PC-3 (cell line): ENCODE results near the gene PEPD. TPM values are rescaled to one million over a fixed set of nuclear protein-coding genes. Genes with fewer than 3 reads are reported as not detected.

Experiments
- ATAC-seq: fragments of 200-7000 bp; cut with Tn5 transposase; 2 replicates; pipeline ENCODE4 v1.9.1; 2020; ENCODE audit warnings: mild to moderate bottlenecking, moderate library complexity
- BruUV-seq: library from RNA; stranded (reverse); fragments of 400-500 nt; replicated peaks from 2 replicates; lab custom pipeline; 2021; lab: Mats Ljungman, UMichigan
- CTCF ChIA-PET: fragments of 300-600 bp; sonication (Branson Sonifier 250); formaldehyde crosslinking; loops from one replicate; lab custom pipeline; 2022; ENCODE audit warnings: antibody characterized with exemption; lab: Charles Lee
- POLR2A ChIA-PET: fragments of 300-600 bp; sonication (Branson Sonifier 250); formaldehyde crosslinking; loops from one replicate; lab custom pipeline; 2022; ENCODE audit warnings: antibody characterized with exemption; ENCODE audit not compliant: unreplicated experiment; lab: Charles Lee
- DNase-seq: peaks from one replicate; pipeline ENCODE4 v3.0.0-alpha.2; 2015
- H2AFZ ChIP-seq: fragments of 300-600 bp; sonication (generic); 2 replicates; pipeline ENCODE4 v1.6.0; 2016; ENCODE audit warnings: antibody characterized with exemption, low read length
- H3F3A ChIP-seq: fragments of 300-600 bp; sonication (generic); one replicate; pipeline ENCODE4 v1.6.0; 2017; ENCODE audit warnings: antibody characterized with exemption, low read length, control low read depth, mild to moderate bottlenecking; ENCODE audit not compliant: unreplicated experiment
- H3K27ac ChIP-seq: fragments of 300-600 bp; sonication (generic); 2 replicates; pipeline ENCODE4 v1.5.1; 2016; ENCODE audit warnings: mild to moderate bottlenecking, low read length
- H3K27me3 ChIP-seq: fragments of 300-600 bp; sonication (generic); 2 replicates; pipeline ENCODE4 v1.6.1; 2016; ENCODE audit warnings: low read length, mixed read lengths
- H3K36me3 ChIP-seq: fragments of 300-600 bp; sonication (generic); 2 replicates; pipeline ENCODE4 v1.6.1; 2016; ENCODE audit warnings: low read depth, mixed run types, low read length, mixed read lengths
- H3K4me1 ChIP-seq: fragments of 300-600 bp; sonication (generic); 2 replicates; pipeline ENCODE4 v1.5.1; 2016; ENCODE audit warnings: low read length; ENCODE audit not compliant: insufficient read depth
- H3K4me2 ChIP-seq: fragments of 300-600 bp; sonication (generic); 2 replicates; pipeline ENCODE4 v1.6.0; 2016; ENCODE audit warnings: low read length
- H3K4me3 ChIP-seq: fragments of 300-600 bp; sonication (generic); 2 replicates; pipeline ENCODE4 v1.5.1; 2016; ENCODE audit warnings: mild to moderate bottlenecking, low read length, mixed read lengths
- H3K79me2 ChIP-seq: fragments of 300-600 bp; sonication (generic); 2 replicates; pipeline ENCODE4 v1.6.1; 2017; ENCODE audit warnings: low read length, mixed read lengths
- H3K9ac ChIP-seq: fragments of 300-600 bp; sonication (generic); 2 replicates; pipeline ENCODE4 v1.6.0; 2016; ENCODE audit warnings: mild to moderate bottlenecking, low read length
- H3K9me2 ChIP-seq: fragments of 300-600 bp; sonication (generic); replicated peaks from 2 replicates; pipeline ENCODE4 v1.6.1; 2016; ENCODE audit warnings: mixed run types, low read length, mixed read lengths
- H3K9me3 ChIP-seq: fragments of 300-600 bp; sonication (generic); 2 replicates; pipeline ENCODE4 v1.6.1; 2016; ENCODE audit warnings: low read length, mixed read lengths
- H4K20me1 ChIP-seq: fragments of 300-600 bp; sonication (generic); 2 replicates; pipeline ENCODE4 v1.6.1; 2016; ENCODE audit warnings: low read length, mixed read lengths
- EZH2 ChIP-seq: fragments of 300-600 bp; sonication (generic); IDR thresholded peaks from one replicate; pipeline ENCODE4 v1.6.1; 2017; ENCODE audit warnings: antibody characterized with exemption, mild to moderate bottlenecking, low read length; ENCODE audit not compliant: unreplicated experiment
- EZH2phosphoT487 ChIP-seq: fragments of 300-600 bp; sonication (generic); IDR thresholded peaks from 2 replicates; pipeline ENCODE4 v1.6.1; 2018; ENCODE audit warnings: mild to moderate bottlenecking, antibody characterized with exemption, low read length, borderline replicate concordance
- intact Hi-C: fragments of 100-400 bp; cut with micrococcal nuclease; formaldehyde crosslinking; loops from 2 replicates; pipeline ENCODE4 v1.9.0; 2023
- total RNA-seq: library from RNA; depleted of rRNA; stranded (reverse); fragments of >200 nt; gene quantifications from 2 replicates; pipeline ENCODE4 v1.2.3, GENCODE V29; 2014
- TF ChIP-seq, protein P1 (sequence below): fragments of 300-600 bp; sonication (generic); conservative IDR thresholded peaks from 2 replicates; pipeline ENCODE4 v1.5.1; 2017; ENCODE audit warnings: antibody characterized with exemption, low read depth, mild to moderate bottlenecking, low read length

The PEPD gene
- total RNA-seq, 1 experiment from 2014 or later, result 53.4 TPM

DNA sequence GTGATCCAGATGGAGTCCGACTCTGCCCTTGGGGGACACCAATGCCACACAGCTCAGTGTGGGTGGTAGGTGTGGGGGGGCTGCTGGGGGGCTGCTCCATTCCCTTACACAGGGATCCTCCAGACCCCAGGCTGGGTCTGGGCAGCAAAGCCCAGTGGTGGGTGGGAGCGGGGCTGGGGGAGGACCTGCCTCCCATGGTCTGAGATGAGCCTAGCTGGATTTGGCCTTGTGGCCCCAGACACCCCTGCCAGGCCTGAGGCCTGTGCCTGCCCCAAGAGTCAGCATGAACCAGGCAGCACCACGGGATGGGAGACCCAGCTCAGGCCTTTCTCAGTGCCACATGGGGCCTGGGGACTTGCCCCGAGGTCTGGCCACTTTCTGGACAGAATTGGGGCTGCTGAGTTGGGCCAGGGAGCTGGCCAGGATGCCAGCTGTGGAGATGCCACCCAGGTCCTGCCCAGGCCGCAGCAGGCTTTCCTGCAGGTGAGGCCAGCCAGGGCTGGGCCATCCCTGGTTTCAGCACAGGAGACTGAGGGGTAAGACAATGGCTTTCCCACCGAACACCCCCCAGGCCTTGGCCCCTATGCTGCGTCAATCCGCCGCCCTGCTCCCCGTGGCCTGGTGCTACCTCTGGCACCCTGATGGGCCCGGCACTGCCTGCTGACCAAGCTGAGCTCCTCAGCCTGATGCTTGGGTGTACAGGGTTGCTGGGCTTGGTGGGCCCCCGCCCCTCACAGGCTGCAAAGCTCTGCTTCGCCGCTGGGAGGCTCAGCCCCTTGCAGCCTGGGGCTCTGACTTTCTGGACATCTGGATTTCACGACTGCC is 123.8 kb downstream of the PEPD start:
- CTCF ChIA-PET, result no interaction called here
- Histone ChIP-seq H3K9ac (no peak overlapping the region), H3K4me1 (no peaks in the 10 kb centered on the region), H3K9me2 (no peaks in the 10 kb centered on the region), H3K4me3 (no peak overlapping the region), H3K27ac (no peak overlapping the region), H3K36me3 (no peaks in the 10 kb centered on the region), H2AFZ (no peak overlapping the region), H3K27me3 (no peaks in the 10 kb centered on the region), H3F3A (no peaks in the 10 kb centered on the region), H3K79me2 (no peaks in the 10 kb centered on the region), H4K20me1 (no peaks in the 10 kb centered on the region), H3K4me2 (no peak overlapping the region), H3K9me3 (no peaks in the 10 kb centered on the region)
- ATAC-seq (no peak), DNase-seq (no peak)
- TF ChIP-seq, protein P1, sequence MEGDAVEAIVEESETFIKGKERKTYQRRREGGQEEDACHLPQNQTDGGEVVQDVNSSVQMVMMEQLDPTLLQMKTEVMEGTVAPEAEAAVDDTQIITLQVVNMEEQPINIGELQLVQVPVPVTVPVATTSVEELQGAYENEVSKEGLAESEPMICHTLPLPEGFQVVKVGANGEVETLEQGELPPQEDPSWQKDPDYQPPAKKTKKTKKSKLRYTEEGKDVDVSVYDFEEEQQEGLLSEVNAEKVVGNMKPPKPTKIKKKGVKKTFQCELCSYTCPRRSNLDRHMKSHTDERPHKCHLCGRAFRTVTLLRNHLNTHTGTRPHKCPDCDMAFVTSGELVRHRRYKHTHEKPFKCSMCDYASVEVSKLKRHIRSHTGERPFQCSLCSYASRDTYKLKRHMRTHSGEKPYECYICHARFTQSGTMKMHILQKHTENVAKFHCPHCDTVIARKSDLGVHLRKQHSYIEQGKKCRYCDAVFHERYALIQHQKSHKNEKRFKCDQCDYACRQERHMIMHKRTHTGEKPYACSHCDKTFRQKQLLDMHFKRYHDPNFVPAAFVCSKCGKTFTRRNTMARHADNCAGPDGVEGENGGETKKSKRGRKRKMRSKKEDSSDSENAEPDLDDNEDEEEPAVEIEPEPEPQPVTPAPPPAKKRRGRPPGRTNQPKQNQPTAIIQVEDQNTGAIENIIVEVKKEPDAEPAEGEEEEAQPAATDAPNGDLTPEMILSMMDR, result no peak
- TF ChIP-seq EZH2 (no peak), EZH2phosphoT487 (no peak)
- intact Hi-C loops, result no loop called here
- BruUV-seq, result no TSS peak
- POLR2A ChIA-PET, result no interaction called here

- H3K4me3 ChIP-seq, result no peak overlapping the region
- H3K9me2 ChIP-seq, result no peaks in the 10 kb centered on the region
- H4K20me1 ChIP-seq, result no peaks in the 10 kb centered on the region
- no peak overlapping the region for H3K27ac ChIP-seq
- no peaks in the 10 kb centered on the region for H3K4me1 ChIP-seq
- POLR2A ChIA-PET, result no interaction called here
- H3K9ac ChIP-seq, result no peak overlapping the region
- H3K9me3 ChIP-seq, result no peaks in the 10 kb centered on the region
- no peak overlapping the region for H3K4me2 ChIP-seq
- no peaks in the 10 kb centered on the region for H3F3A ChIP-seq
- no peak for DNase-seq
- CTCF ChIA-PET, result interaction anchor here (0.6 kb wide), 1 partner anchor 143 kb away, joined by 4 read pairs; no protein-coding TSS in a partner anchor
- intact Hi-C loops, result no loop called here
- H3K27me3 ChIP-seq, result no peaks in the 10 kb centered on the region
- no peaks in the 10 kb centered on the region for H3K79me2 ChIP-seq
- no peak for ATAC-seq
- no peak overlapping the region for H2AFZ ChIP-seq
- BruUV-seq, result no TSS peak
- TF ChIP-seq EZH2, result no peak
- TF ChIP-seq EZH2phosphoT487, result no peak
- TF ChIP-seq, protein P1, result no peak
- no peaks in the 10 kb centered on the region for H3K36me3 ChIP-seq
Measured at GRCh38 chr19:33396701-33397535, 124.7 kb downstream of the PEPD start.
